Kidney tubule cell (primary cell): Measurements from ENCODE around the gene TMEM62.
"Not testable (repeated sequence)": the region's sequence is repeated elsewhere in the genome, so short reads cannot be mapped to it uniquely, and the experiment has no call there.

Experiments used
- DNase-seq: peaks from one replicate; pipeline ENCODE4 v3.0.0-alpha.2; 2018; ENCODE audit warnings: low spot score

TMEM62 gene

DNA sequence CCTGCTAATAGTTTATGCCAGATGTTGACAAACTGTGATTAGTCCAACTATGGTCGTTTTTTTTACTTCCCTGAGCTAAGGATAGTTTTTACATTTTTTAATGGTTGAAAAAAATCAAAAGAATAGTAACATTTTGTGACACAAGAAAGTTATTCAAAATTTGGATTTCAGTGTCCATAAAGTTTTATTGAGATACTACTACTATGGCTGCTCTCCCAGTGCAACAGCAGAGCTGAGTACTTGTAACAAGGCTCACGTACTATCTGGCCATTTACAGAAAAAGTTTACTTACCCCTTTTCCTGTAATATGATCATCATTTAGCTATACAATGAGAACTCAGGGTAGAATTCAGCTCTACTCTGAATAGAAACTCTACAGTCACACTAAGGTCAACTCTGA, 11.5 kb upstream of the TMEM62 start:
- no peak for DNase-seq

DNA sequence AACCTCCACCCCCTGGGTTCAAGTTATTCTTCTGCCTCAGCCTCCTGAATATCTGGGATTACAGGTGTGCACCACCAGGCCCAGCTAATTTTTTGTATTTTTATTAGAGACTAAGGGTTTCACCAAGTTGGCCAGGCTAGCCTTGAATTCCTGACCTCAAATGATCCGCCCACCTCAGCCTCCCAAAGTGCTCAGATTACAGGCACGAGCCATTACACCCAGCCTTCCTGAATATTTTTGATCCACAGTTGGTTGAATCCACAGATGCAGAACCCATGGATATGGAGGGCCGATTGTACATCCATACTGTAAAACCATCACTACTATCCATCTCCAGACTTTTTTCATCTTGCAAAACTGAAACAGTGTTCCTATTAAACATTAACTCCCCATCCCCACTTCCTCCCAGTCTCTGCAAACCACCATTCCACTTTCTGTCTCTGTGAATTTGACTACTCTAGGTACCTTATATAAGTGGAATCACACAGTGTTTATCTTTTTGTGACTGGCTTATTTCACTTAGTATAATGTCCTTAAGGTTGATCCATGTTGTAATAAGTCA, 8.2 kb upstream of the TMEM62 start:
- peak; percentile 46 for DNase-seq

DNA sequence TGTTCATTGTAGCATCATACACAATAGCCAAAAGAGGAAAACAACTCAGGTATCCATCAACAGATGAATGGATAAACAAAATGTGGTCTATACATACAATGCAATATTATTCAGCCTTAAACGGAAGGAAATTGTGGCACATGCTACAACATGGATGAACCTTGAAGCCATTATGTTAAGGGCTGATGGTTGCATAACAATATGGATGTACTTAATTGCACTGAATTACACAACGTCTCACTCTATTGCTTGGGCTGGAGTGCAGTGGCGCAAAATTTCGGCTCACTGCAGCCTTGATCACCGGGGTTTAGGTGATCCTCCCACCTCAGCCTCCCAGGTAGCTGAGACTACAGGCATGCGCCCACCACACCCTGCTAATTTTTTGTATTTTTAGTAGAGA, 7.0 kb upstream of the TMEM62 start:
- no peak for DNase-seq

DNA sequence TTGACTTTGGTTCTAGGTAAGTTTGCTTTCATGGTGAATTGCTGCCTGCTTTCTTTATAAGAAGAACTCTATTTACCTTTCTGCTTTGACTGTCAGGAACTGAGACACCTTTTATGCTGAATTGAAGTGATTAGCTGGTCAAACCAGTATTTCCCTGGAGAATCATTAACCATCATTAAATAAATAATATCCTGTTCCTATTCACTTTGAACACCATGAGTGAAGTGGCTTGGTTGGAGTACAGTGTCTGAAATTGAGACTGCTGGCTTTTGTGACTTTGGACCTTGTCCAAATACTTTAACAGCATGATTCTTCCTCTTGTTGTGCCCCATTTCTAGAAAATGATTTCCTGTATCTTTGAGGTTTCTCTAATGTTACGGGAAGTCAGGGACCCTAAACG, 5.6 kb upstream of the TMEM62 start:
- peak; percentile 79 for DNase-seq

DNA sequence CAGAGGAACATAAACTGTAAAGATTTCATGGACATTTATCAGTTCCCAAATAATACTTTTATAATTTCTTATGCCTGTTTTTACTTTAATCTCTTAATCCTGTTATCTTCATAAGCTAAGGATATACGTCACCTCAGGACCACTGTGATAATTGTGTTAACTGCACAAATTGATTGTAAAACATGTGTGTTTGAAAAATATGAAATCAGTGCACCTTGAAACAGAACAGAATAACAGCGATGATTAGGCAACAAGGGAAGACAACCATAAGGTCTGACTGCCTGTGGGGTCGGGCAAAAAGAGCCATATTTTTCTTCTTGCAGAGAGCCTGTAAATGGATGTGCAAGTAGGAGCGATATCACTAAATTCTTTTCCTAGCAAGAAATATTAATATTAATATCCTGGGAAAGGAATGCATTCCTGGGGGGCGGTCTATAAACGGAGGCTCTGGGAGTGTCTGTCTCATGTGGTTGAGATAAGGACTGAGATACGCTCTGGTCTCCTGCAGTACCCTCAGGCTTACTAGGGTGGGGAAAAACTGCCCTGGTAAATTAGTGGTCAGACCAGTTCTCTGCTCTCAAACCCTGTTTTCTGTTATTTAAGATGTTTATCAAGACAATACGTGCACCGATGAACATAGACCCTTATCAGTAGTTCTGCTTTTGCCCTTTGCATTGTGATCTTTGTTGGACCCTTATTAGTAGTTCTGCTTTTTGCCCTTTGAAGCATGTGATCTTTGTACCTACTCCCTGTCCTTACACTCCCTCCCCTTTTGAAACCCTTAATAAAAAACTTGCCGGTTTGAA, 5.0 kb upstream of the TMEM62 start:
- DNase-seq, result not testable (repeated sequence)

DNA sequence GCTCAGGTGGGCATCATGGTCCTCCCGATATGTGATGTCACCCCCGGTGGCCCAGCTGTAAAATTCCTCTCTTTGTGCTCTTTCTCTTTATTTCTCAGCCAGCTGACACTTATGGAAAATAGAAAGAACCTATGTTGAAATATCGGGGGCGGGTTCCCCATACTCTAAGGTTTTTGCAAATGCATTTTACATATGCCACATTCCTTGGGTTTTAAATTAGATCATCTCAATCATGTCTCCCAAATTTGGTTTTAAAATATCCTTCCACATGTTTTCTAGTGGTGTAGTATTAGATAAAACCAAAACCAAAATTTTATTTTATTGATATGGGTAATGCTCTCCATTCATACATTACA, 4.4 kb upstream of the TMEM62 start:
- no peak for DNase-seq

DNA sequence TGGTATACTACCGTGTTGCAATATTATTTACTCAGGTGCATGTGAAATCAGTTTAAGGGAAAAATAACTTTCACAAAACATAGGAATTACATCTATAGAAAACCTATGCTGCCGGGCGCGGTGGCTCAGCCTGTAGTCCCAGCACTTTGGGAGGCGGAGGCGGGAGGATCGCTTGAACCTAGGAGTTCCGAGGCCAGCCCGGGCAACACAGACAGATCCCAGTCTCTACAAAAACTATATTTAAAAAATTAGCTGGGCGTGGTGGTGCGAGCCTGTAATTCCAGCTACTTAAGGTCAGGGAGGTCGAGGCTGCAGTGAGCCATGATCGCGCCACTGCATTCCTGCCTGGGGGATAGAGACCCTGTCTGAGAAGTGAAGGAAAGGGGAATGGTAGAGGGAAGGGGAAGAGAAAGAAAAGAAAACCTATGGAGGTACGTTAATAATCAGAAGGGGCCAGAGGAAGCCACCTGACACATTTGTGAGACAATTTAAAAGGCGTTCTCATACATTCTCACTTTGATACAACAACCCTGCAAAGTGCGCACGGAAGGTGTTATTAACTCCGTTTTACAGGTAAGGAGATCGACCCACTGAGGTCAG, 456 bp upstream of the TMEM62 start:
- DNase-seq, result no peak

DNA sequence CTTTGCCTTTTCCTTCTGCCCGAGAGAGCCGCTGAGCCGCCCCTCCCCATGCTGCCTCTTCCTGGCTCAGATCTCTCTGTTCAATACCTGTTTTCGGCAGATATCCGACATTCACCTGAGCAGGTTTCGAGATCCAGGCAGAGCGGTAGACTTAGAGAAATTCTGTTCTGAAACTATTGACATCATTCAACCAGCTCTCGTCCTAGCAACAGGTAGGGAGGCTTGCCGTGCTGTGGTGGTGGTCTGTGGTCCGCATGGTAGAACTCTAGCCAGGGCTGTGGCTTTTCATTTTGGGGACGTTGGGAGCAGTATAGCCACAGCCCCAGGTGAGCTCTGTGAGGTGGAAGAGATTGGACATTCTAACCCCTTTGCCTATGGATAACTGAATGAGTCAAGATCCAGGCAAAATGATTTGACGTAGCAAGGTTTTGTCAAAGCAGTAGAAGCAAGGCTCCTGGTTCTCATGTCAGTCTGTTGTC, 810 bp downstream of the TMEM62 start:
- DNase-seq, result peak; percentile 13

DNA sequence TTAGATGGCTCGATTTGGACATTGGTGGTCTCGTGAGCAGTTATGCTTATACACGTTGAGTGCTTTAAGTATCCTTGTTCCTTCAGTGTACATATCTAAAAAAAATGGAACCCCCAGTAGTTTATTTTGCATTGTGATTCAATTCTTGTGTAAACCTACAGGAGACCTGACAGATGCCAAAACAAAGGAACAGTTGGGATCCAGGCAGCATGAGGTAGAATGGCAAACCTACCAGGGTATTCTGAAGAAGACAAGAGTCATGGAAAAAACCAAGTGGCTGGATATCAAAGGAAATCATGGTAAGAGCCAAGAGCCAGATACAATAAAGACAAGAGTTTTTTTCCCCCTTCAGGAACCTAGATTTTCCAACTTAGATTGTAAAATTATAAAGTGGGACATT, 2.0 kb downstream of the TMEM62 start:
- no peak for DNase-seq

DNA sequence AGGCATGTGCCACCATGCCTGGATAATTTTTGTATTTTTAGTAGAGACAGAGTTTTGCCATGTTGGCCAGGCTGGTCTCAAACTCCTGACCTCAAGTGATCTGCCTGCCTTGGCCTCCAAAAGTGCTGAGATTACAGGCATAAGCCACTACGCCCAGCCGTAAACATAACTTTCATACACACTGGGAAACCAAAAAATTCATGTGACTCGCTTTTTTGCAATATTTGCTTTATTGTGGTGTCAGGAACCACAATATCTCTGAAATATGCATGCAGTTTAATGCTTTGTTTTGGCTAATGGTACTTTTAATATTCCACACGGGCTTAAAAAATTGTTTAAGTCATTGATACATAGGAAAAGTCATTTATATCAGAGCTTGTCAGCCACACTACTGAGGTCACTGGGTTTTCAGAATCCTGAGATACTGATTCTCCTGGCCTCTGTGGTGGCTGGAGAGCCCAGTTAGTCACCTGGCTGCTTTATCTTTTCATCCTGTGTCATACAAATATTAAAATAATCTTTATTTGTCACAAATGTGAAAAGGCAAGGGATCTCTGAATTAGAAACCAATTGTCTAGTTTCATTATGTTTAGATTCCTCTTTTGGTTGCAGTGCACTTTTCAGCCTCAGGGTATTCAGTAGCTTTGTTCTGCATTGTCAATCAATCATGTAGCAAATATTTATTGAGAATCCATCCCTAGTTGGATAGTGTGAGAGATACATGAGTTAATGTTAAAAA, 10.0 kb downstream of the TMEM62 start:
- no peak for DNase-seq

DNA sequence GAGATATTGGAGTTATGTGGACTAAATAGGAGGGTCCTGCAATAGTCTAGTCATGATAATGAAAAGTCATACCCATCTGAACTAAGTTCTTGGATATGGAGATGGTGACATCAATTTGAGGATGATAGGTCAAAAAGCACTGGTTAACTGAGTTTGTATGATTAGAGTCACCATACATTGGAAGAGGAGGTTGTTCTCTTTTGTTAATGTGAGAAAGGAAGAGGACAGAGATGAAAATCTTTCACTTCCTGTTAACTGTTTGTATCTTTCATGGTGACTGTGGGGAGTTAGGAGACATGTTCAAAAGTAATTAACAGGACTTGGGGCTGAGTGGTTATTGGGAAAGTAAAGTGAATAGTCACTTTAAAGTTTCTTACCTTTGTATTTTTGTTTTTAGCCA, 11.1 kb downstream of the TMEM62 start:
- DNase-seq, result no peak

DNA sequence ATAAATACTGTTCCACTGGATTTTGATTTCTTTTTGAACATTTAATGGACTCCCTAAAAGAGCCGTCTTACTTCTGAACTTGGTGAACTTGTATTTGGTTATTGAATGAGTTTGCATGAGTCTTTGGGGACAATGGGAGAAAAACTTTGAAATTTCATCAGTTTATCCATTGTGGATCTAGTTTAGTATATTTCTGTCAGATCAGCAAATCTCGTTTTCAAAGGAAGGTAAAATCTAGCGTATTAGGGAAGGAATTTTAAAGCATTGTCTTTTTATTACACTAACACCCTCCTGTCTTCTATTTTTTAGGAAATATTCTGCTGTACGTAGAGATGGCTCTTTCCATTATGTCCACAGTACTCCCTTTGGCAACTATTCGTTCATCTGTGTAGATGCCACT, 12.8 kb downstream of the TMEM62 start:
- no peak for DNase-seq

DNA sequence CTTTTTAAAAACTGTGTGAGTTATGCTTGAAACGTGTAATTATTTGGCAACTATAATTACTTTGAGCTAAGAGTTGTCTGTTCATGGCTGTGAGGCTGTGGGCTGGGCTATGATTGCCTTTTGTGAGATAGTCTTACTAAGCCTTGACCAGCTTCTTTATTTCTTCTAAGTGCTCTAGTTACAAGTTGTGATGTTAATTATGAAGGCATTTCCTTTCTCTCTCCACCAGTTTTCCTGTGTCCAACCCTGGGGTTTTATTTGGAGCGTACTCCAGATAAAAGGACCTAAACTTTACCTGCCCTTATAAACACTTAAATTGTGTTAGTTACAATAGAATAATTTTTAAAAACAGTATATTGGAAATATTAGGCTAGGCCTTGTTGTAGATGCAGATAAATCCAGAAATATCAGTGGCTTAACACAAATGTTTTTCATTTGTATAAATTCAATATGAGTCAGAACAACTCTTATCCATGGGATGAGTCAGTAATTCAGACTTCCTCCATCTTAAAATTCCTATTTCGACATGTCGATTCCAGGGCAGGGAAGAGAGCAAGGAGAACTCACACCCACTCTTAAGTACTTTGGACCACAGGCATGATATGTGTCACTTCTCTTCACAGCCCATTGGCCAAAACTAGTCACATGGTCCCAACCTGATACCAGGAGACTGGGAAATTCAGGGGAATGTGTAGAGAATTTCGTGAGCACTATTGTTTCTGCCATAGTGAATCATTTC, 17.0 kb downstream of the TMEM62 start:
- DNase-seq, result peak; percentile 89

DNA sequence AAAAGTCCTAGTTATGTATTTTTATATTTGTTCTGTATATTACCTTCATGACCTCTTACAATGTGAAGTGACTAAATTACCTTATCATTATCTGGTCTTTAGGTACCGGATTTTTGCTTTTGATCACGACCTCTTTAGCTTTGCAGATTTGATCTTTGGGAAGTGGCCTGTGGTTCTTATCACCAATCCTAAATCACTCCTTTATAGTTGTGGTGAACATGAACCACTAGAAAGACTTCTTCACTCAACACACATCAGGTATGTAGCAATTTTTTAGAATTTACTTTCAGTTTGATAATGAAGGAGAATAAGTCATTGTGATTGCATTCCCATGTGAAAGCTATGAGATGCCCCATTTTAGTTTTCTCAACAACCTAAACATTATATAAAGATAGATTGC, 18.3 kb downstream of the TMEM62 start:
- no peak for DNase-seq

DNA sequence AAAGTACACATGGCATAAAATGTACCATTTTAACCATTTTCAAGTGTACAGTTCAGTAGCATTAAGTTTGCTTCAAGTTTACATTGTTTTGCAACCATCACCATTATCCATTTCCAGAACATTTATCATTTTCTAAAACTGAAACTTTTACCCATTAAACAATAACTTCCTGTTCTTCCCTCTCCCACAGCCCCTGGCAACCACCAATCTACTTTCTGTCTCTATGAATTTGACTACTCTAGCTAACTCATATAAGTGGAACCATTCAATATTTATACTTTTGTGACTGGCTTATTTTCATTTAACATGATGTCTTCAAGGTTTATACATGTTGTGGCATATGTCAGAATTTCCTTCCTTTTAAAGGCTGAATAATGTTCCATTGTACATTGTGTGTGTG, 19.9 kb downstream of the TMEM62 start:
- no peak for DNase-seq

DNA sequence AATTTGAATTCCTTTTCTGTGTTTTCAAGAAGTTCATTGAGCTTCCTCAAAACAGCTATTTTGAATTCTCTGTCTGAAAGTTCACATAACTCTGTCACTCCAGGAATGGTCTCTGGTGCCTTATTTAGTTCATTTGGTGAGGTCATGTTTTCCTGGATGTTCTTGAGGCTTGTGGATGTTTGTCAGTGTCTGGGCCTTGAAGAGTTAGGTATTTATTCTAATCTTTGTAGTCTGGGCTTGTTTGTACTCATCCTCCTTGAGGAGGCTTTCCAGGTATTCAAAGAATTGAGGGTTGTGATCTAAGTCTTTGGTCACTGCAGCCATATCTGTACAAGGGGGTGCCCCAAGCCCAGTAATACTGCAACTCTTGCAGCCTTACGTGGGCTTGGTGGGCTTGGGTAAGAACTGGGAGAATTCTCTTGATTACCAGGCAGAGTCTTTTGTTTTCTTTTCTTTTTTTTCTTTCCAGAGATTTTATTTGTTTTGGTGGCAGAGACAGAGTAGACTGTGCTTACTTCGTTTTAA, 32.5 kb downstream of the TMEM62 start:
- no peak for DNase-seq

DNA sequence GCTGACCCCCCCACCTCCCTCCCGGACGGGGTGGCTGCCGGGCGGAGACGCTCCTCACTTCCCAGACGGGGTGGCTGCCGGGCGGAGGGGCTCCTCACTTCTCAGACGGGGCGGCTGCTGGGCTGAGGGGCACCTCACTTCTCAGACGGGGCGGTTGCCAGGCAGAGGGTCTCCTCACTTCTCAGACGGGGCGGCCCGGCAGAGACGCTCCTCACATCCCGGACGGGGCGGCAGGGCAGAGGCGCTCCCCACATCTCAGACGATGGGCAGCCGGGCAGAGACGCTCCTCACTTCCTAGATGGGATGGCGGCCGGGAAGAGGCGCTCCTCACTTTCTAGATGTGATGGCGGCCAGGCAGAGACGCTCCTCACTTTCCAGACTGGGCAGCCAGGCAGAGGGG, 33.9 kb downstream of the TMEM62 start:
- not testable (repeated sequence) for DNase-seq

DNA sequence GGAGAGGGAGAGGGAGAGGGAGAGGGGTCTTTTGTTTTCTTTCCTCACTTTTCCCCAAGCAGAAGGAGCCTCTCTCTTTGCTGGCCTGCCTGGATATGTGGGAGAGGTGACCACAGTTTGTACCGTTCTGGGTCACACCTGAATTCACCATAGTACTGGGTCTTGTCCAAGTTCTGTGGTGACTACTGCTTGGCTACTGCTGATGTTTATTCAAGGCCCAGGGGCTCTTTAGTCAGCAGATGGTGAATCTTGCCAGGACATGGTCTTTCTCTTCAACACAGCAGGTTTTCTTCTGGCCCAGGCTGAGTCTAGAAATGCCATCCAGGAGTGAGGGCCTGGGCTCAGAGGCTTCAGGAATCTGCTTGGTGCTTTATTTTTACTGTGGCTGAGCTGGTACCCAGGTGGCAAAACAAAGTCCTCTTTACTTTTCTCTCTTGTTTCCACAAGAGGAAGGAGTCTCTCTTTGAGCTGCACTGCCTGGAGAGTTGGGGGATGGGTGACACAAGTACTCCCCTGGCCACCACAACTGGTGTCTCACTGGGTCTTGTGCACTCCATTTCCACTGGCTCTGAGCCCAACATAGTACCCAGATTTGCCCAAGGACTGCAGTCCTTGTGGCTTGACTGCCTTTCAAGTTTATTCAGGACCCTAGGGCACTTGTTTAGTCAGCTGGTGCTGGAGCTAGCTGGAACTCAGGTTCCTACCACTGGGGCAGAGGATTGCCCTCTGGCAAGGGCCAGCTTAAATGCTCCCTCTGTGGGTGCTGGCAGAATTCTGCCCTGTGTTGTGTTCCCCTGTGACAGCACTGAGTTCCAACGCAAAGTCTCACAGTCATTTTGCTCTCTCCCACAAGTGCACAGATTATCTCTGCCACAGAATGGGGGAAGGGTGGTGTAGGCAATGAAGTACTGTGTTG, 35.1 kb downstream of the TMEM62 start:
- DNase-seq, result peak; percentile 75

DNA sequence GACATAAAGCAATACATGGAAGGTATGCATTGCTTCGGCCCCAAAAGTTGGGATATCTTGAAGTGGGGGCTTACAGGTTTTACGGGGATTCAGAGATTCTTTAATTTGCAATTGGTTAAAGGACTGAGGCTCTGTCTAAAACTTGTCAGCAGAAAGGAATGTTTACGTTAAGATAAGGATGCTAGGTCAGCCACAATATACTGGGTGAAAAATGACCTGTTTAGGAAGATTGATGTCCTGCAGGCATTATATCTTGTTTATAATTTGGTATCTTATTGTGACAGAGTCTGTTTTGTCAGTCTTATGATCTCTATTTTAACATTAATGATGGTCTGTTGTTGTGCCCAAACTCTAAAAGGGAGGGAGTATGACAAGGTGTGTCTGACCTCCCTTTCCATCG, 36.5 kb downstream of the TMEM62 start:
- DNase-seq, result no peak

DNA sequence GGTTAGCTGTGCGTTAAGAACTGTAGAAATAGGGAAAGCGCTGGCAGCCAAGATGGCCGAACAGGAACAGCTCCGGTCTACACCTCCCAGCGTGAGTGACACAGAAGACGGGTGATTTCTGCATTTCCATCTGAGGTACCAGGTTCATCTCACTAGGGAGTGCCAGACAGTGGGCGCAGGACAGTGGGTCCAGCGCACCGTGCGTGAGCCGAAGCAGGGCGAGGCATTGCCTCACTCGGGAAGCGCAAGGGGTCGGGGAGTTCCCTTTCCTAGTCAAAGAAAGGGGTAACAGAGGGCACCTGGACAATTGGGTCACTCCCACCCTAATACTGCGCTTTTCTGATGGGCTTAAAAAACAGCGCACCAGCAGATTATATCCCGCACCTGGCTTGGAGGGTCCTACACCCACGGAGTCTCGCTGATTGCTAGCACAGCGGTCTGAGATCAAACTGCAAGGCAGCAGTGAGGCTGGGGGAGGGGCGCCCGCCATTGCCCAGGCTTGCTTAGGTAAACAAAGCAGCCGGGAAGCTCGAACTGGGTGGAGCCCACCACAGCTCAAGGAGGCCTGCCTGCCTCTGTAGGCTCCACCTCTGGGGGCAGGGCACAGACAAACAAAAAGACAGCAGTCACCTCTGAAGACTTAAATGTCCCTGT, 42.4 kb downstream of the TMEM62 start:
- DNase-seq, result not testable (repeated sequence)
